IPS-20b (cell line): ENCODE data around the gene RASAL2.

Experiments
- H3K27ac ChIP-seq: one replicate; pipeline ENCODE4 v1.5.1; 2013; ENCODE audit warnings: low read length
- H3K27me3 ChIP-seq: 2 replicates; pipeline ENCODE4 v1.6.1; 2013; ENCODE audit warnings: mild to moderate bottlenecking, low read length, inconsistent platforms; ENCODE audit not compliant: insufficient read depth
- H3K36me3 ChIP-seq: 2 replicates; pipeline ENCODE4 v1.6.1; 2013; ENCODE audit warnings: low read depth, mild to moderate bottlenecking, inconsistent platforms, low read length, moderate library complexity; ENCODE audit not compliant: insufficient read depth
- H3K4me1 ChIP-seq: 2 replicates; pipeline ENCODE4 v1.6.1; 2013; ENCODE audit warnings: mild to moderate bottlenecking, control low read depth, inconsistent platforms, low read length, moderate library complexity; ENCODE audit not compliant: insufficient read depth
- H3K4me3 ChIP-seq: 2 replicates; pipeline ENCODE4 v1.5.1; 2013; ENCODE audit warnings: mild to moderate bottlenecking, low read length, inconsistent platforms
- H3K9ac ChIP-seq: 2 replicates; pipeline ENCODE4 v1.6.1; 2013; ENCODE audit warnings: low read depth, mild to moderate bottlenecking, inconsistent platforms, low read length, moderate library complexity
- H3K9me3 ChIP-seq: 2 replicates; pipeline ENCODE4 v1.6.1; 2013; ENCODE audit warnings: mild to moderate bottlenecking, low read depth, low read length, inconsistent platforms; ENCODE audit not compliant: insufficient read depth

RASAL2 gene

GRCh38 chr1:178408871-178409270 lies 315.0 kb downstream of the RASAL2 start:
- no peaks in the 10 kb centered on the region for H3K36me3 ChIP-seq
- no peaks in the 10 kb centered on the region for H3K9me3 ChIP-seq
- no peak overlapping the region for H3K4me3 ChIP-seq
- no peak overlapping the region for H3K27ac ChIP-seq
- H3K9ac ChIP-seq: no peak overlapping the region
- no peaks in the 10 kb centered on the region for H3K4me1 ChIP-seq
- H3K27me3 ChIP-seq: no peaks in the 10 kb centered on the region

- H3K9ac ChIP-seq: no peak overlapping the region
- no peaks in the 10 kb centered on the region for H3K9me3 ChIP-seq
- H3K4me1 ChIP-seq: no peaks in the 10 kb centered on the region
- no peaks in the 10 kb centered on the region for H3K36me3 ChIP-seq
- no peak overlapping the region for H3K27ac ChIP-seq
- no peak overlapping the region for H3K4me3 ChIP-seq
- no peaks in the 10 kb centered on the region for H3K27me3 ChIP-seq
Measured at GRCh38 chr1:178409541-178409940, 315.6 kb downstream of the RASAL2 start.

DNA sequence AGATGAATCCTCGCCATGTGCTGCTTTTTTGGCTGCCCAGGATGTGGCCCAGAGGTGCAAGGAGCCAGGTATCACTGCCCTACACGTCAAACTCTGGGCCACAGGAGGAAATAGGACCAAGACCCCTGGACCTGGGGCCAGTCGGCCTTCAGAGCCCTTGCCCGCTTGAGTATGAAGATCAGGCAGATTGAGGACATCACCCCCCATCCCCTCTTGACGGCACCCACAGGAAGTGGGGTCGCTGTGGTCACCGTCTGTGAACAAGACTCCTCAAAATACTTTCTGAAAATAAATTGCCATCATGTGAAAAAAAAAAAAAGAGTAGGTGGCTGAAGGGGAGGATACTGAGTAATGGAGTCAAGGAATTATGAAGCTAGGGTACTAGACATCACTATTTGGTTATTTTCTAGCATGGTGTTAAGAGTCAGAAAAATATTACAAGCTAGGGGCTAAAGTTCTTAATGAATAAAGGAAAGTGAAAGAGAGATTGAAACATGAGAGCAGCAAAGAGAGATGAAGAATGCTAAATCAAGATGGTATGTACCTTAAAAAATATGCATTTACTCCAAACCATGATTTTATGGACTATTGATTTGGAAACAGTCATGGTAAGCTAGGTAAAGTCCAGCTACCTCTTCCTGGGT lies 318.0 kb downstream of the RASAL2 start:
- no peaks in the 10 kb centered on the region for H3K27me3 ChIP-seq
- no peak overlapping the region for H3K27ac ChIP-seq
- no peaks in the 10 kb centered on the region for H3K36me3 ChIP-seq
- H3K4me3 ChIP-seq: no peak overlapping the region
- H3K4me1 ChIP-seq: no peaks in the 10 kb centered on the region
- H3K9me3 ChIP-seq: no peaks in the 10 kb centered on the region
- no peak overlapping the region for H3K9ac ChIP-seq

GRCh38 chr1:178412400-178412770 lies 318.5 kb downstream of the RASAL2 start:
- H3K36me3 ChIP-seq: no peaks in the 10 kb centered on the region
- no peak overlapping the region for H3K27ac ChIP-seq
- H3K9ac ChIP-seq: no peak overlapping the region
- H3K27me3 ChIP-seq: no peaks in the 10 kb centered on the region
- no peak overlapping the region for H3K4me3 ChIP-seq
- no peaks in the 10 kb centered on the region for H3K9me3 ChIP-seq
- no peaks in the 10 kb centered on the region for H3K4me1 ChIP-seq

- Histone ChIP-seq H3K36me3 (no peaks in the 10 kb centered on the region), H3K9me3 (no peaks in the 10 kb centered on the region), H3K27ac (no peak overlapping the region), H3K4me3 (no peak overlapping the region), H3K4me1 (no peaks in the 10 kb centered on the region), H3K9ac (no peak overlapping the region), H3K27me3 (no peaks in the 10 kb centered on the region)
Measured at GRCh38 chr1:178417858-178418257, 324.0 kb downstream of the RASAL2 start.

GRCh38 chr1:178418284-178418955 lies 324.5 kb downstream of the RASAL2 start:
- no peaks in the 10 kb centered on the region for H3K36me3 ChIP-seq
- no peaks in the 10 kb centered on the region for H3K27me3 ChIP-seq
- no peaks in the 10 kb centered on the region for H3K4me1 ChIP-seq
- H3K27ac ChIP-seq: no peak overlapping the region
- no peak overlapping the region for H3K9ac ChIP-seq
- H3K9me3 ChIP-seq: no peaks in the 10 kb centered on the region
- no peak overlapping the region for H3K4me3 ChIP-seq

GRCh38 chr1:178434360-178434759 lies 340.5 kb downstream of the RASAL2 start:
- Histone ChIP-seq H3K27me3 (no peaks in the 10 kb centered on the region), H3K36me3 (peaks cover under 1% of the 10 kb centered on the region; the same call in 1 of the 2 replicates), H3K27ac (no peak overlapping the region), H3K4me1 (peaks cover 6% of the 10 kb centered on the region), H3K9me3 (no peaks in the 10 kb centered on the region), H3K4me3 (no peak overlapping the region), H3K9ac (no peak overlapping the region)

- H3K4me1 ChIP-seq: peaks cover 6% of the 10 kb centered on the region
- H3K9ac ChIP-seq: no peak overlapping the region
- H3K9me3 ChIP-seq: no peaks in the 10 kb centered on the region
- no peak overlapping the region for H3K4me3 ChIP-seq
- no peak overlapping the region for H3K27ac ChIP-seq
- H3K27me3 ChIP-seq: no peaks in the 10 kb centered on the region
- peaks cover 4% of the 10 kb centered on the region; the same call in 1 of the 2 replicates for H3K36me3 ChIP-seq
Measured at GRCh38 chr1:178434899-178435435, 341.1 kb downstream of the RASAL2 start.

DNA sequence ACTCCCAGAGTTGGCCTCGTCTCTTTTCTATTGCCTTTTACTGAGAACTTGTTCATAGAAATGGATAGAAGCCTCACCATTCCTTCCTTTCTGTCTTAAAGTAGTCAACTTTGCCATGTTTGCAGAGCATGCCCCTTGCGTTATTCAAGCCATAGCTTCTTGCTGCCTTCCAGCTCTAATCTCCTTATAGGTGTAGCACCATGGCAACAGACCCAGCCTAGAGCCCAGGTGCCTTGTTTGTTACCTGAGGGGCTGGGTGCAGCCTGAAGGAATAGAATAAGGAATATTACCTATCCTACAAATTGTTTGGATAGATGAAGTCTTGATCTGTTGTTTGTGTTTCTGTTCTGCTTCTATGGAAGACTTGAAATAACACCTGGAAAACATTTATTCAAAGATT lies 343.0 kb downstream of the RASAL2 start:
- Histone ChIP-seq H3K4me1 (peaks cover 6% of the 10 kb centered on the region), H3K4me3 (no peak overlapping the region), H3K27ac (no peak overlapping the region), H3K9ac (no peak overlapping the region), H3K36me3 (peaks cover 22% of the 10 kb centered on the region), H3K27me3 (no peaks in the 10 kb centered on the region), H3K9me3 (no peaks in the 10 kb centered on the region)

- H3K9ac ChIP-seq: no peak overlapping the region
- H3K4me3 ChIP-seq: no peak overlapping the region
- H3K36me3 ChIP-seq: peaks cover 36% of the 10 kb centered on the region
- no peak overlapping the region for H3K27ac ChIP-seq
- H3K4me1 ChIP-seq: peaks cover 6% of the 10 kb centered on the region
- H3K9me3 ChIP-seq: no peaks in the 10 kb centered on the region
- H3K27me3 ChIP-seq: no peaks in the 10 kb centered on the region
Measured at GRCh38 chr1:178438432-178438831, 344.5 kb downstream of the RASAL2 start.

- Histone ChIP-seq H3K4me3 (no peak overlapping the region), H3K36me3 (peaks cover 57% of the 10 kb centered on the region), H3K27ac (no peak overlapping the region), H3K9ac (no peak overlapping the region), H3K4me1 (peaks cover 6% of the 10 kb centered on the region; the same call in 1 of the 2 replicates), H3K9me3 (no peaks in the 10 kb centered on the region), H3K27me3 (no peaks in the 10 kb centered on the region)
Measured at GRCh38 chr1:178442925-178443324, 349.0 kb downstream of the RASAL2 start.

GRCh38 chr1:178450871-178451270 lies 357.0 kb downstream of the RASAL2 start:
- Histone ChIP-seq H3K27me3 (no peaks in the 10 kb centered on the region), H3K4me3 (no peak overlapping the region), H3K36me3 (peaks cover 26% of the 10 kb centered on the region), H3K9ac (no peak overlapping the region), H3K27ac (no peak overlapping the region), H3K9me3 (no peaks in the 10 kb centered on the region), H3K4me1 (no peaks in the 10 kb centered on the region)
